GM18517 (cell line): ENCODE data around the gene NOXRED1.

Experiments used
- ATAC-seq: cut with Tn5 transposase; IDR thresholded peaks from one replicate; pipeline ENCODE4 v1.9.1; 2021; ENCODE audit warnings: mild to moderate bottlenecking, moderate library complexity; ENCODE audit not compliant: unreplicated experiment

Gene NOXRED1

DNA sequence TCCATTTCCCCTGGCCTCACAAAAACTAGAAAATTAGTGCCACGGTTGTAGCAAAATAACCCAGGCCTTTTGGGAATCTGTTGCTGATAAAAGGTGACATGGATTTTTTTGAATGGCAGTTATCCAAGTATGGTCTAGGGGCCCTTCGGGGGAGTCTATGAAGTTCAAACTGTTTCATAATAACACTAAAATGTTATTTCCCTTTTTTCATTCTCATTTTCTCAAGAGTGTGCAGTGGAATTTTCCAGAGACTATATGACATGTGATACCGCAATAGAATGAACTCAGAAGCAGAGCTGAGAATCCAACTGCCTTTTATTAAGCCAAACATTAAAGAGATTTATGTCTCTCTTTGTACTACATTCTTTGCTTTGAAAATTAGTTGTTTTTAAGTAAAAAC lies 75.6 kb downstream of the NOXRED1 start:
- no peak for ATAC-seq

DNA sequence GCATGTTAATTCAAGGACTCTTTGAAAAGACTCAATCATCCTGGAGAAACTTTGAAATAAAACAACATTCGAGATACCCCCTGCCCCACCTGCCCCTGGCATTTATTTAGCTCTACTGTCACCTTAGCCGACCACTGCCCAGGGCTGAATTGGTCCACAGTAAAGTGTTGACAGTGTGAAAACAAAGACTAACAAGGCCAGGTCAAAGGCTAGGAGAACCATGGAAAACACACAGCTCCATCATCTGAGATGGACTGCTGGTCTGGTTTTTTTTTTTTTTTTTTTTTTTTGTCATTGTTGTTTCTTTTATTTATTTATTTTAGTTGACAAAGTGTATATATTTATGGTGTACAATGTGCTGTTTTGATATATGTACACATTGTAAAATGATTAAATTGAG lies 76.8 kb downstream of the NOXRED1 start:
- no peak for ATAC-seq

DNA sequence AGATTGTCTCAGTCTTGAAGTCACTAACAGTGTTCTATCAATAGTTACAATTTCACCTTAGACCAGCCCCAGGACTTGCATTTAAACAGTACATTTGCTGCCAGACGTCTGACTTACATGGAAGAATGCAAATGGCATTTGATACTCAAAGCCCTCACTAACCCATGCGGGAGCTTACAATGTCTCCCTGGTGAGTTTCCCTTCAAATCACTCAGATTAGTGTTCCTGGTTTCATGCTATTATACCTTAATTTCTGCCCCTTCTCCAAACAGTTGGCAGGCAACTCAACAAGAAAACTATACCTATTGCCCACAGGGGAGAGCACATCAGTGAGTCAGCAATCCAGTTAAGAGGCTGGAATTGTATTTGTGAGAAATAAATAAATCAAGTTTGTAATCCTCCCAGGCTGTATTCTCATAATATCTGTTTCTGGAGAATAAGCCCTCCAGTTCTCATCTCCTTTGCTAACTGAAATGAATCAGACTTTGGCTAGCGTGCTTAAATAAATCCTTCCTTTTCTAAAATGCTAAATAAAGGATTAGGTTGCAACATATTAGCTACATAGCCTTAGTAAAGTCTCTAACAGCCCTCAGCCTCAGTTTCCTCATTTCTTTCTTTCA lies 78.8 kb downstream of the NOXRED1 start:
- ATAC-seq, result no peak
